GM19452 (cell line): ENCODE data around the gene SPG7.

ENCODE experiments used
- ATAC-seq: cut with Tn5 transposase; IDR thresholded peaks from one replicate; pipeline ENCODE4 v1.9.1; 2021; ENCODE audit not compliant: unreplicated experiment

Gene SPG7

GRCh38 chr16:89545044-89545830 is 37.0 kb downstream of the SPG7 start:
- no peak for ATAC-seq

GRCh38 chr16:89545831-89546574 is 37.8 kb downstream of the SPG7 start:
- ATAC-seq: no peak

GRCh38 chr16:89546781-89547180 is 38.6 kb downstream of the SPG7 start:
- no peak for ATAC-seq

- ATAC-seq: no peak
Measured at GRCh38 chr16:89547291-89547690, 39.1 kb downstream of the SPG7 start.

GRCh38 chr16:89547860-89548259 is 39.7 kb downstream of the SPG7 start:
- ATAC-seq: no peak

GRCh38 chr16:89548344-89549006 is 40.3 kb downstream of the SPG7 start:
- ATAC-seq: no peak

- ATAC-seq: no peak
Measured at GRCh38 chr16:89549007-89549700, 41.0 kb downstream of the SPG7 start.

GRCh38 chr16:89550421-89551007 is 42.3 kb downstream of the SPG7 start:
- ATAC-seq: no peak

- ATAC-seq: no peak
Measured at GRCh38 chr16:89552329-89552728, 44.1 kb downstream of the SPG7 start.

GRCh38 chr16:89552913-89553312 is 44.7 kb downstream of the SPG7 start:
- no peak for ATAC-seq

GRCh38 chr16:89553733-89554132 is 45.5 kb downstream of the SPG7 start:
- no peak for ATAC-seq

GRCh38 chr16:89554343-89554742 is 46.1 kb downstream of the SPG7 start:
- no peak for ATAC-seq

- no peak for ATAC-seq
Measured at GRCh38 chr16:89555265-89555664, 47.1 kb downstream of the SPG7 start.

- no peak for ATAC-seq
Measured at GRCh38 chr16:89555780-89556179, 47.6 kb downstream of the SPG7 start.

- ATAC-seq: no peak
Measured at GRCh38 chr16:89556750-89557689, 48.8 kb downstream of the SPG7 start.

- no peak for ATAC-seq
Measured at GRCh38 chr16:89557690-89558490, 49.7 kb downstream of the SPG7 start.

GRCh38 chr16:89560378-89561141 is 52.4 kb downstream of the SPG7 start, which contains the start of gene RPL13:
Gene RPL13, plus strand, starts transcription at chr16:89560682. Its CDS starts 278 bp downstream, at chr16:89560960.
- ATAC-seq: peak; percentile 94
